IMR-90 (cell line): Measurements from ENCODE around the gene GAR1.

ENCODE experiments used
- BHLHE40 ChIP-seq: fragments of 150-350 bp; IDR thresholded peaks from 2 replicates; pipeline ENCODE4 v1.6.1; 2016; ENCODE audit warnings: mild to moderate bottlenecking, low read depth, low read length
- CEBPB ChIP-seq: IDR thresholded peaks from 2 replicates; pipeline ENCODE4 v1.6.1; 2012; ENCODE audit warnings: low read depth, low read length, improper control_type of control experiment
- CTCF ChIP-seq: conservative IDR thresholded peaks from 2 replicates; pipeline ENCODE4 v1.5.1; 2012; ENCODE audit warnings: mild to moderate bottlenecking, low read depth, low read length, improper control_type of control experiment
- POLR2A ChIP-seq: IDR thresholded peaks from 2 replicates; pipeline ENCODE4 v1.6.1; 2012; ENCODE audit warnings: mild to moderate bottlenecking, low read depth, low read length
- RFX5 ChIP-seq: IDR thresholded peaks from 2 replicates; pipeline ENCODE4 v1.8.0; 2012; ENCODE audit warnings: low read depth, mild to moderate bottlenecking, low read length, moderate library complexity
- USF2 ChIP-seq: fragments of 150-350 bp; IDR thresholded peaks from 2 replicates; pipeline ENCODE4 v1.6.1; 2017; ENCODE audit warnings: mild to moderate bottlenecking, antibody characterized with exemption, low read length, low read depth

GRCh38 chr4:109864134-109864533 lies 48.6 kb downstream of the GAR1 start:
- TF ChIP-seq CTCF (no peak), POLR2A (no peak), BHLHE40 (no peak), RFX5 (no peak), USF2 (no peak), CEBPB (no peak)
